Activated T-helper 9 cell treated with anti-CD3 and anti-CD28 coated beads, Interleukin-2, amount 50 U/mL, for 16 hours (primary cell): ENCODE data around the gene ARHGAP33.

Experiments
- DNase-seq: peaks from one replicate; pipeline ENCODE4 v3.0.0-alpha.2; 2020; ENCODE audit warnings: low read depth

The ARHGAP33 gene

DNA sequence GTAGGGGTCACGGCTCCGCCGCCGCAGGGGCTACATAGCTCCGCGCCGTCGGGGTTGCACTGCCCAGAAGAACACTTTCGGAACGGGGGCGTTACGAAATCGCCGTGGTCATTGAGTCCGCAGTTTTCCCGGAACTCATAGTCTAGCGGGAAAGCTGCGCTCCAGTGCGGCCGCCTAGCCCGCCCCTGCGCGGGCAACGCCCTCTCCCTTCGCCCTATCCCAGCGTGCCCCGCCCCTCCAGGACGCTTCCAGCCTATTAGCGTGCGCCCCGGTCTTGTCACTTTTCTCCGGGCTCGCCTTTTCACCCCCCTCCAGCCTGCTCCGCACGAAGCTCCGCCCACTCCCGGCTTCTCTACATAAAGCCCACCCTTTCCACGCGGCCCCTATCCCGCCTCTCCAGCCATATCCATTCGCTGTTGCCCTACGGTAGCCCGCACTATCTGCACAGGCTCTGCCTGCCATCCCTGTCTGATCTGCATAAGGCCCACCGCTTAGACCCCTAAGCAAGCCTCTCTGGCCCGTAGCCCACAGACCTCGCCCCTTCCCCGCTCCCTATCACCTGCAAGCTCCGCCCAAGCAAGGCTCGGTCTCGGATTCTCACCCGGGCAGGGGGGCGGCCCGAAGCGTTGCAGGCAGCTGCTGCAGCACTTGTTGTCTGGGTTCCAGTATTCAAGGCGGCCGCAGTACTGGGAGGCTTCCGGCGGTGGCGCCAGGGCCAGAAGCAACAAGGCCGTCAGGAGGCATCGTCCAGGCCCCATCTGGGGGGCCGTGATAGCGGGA, 34.8 kb upstream of the ARHGAP33 start:
- DNase-seq, result peak; percentile 92

DNA sequence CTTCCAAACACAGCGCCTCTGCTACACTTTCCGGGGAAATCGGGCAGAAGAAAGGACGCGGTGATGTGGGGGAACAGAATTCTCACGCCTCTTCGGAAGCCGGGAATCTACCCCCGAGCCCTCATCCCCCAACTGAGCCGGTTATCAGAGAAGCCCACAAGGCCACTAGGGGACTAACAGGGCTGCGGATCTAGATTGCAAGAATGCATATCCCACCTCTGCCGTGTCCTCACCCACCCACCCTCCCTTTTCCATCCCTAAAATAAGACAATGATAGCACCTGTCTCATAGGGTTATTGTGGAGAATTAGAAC, 34.2 kb upstream of the ARHGAP33 start:
- no peak for DNase-seq

DNA sequence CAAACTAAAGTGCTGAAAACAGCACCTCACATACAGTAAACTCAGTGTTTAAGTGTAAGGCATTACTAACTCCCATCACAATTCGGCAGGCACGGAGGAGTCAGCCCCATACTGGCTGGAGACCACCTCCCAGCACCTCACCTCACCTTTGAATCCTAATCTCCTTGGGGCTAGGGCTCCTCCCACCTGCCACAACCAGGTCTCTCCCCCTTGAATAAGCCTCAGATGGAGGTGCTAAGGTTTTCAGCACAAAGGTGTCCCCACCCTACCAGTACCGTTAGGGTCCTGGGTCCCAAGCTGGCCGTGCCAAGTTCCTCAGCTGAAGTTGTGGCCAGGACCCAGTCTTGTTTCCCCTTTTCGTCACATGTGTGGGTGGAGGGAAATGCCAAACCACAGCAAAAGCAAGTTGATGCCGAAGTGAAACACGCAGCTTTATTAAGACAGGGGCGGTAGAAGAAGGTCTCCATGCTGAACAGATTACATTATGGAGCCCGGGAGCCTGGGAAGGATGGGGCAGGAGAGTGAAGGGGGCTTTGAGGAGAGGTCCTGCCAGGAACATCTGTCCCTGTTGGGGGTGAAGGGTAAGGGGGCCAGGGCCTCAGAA, 33.1 kb upstream of the ARHGAP33 start, which contains the start of gene IGFLR1:
Gene IGFLR1 (minus strand): TSS at position 332 of the 604 bp plus-strand sequence. CDS start 1,272 bp downstream, outside the sequence.
- peak; percentile 59 for DNase-seq

DNA sequence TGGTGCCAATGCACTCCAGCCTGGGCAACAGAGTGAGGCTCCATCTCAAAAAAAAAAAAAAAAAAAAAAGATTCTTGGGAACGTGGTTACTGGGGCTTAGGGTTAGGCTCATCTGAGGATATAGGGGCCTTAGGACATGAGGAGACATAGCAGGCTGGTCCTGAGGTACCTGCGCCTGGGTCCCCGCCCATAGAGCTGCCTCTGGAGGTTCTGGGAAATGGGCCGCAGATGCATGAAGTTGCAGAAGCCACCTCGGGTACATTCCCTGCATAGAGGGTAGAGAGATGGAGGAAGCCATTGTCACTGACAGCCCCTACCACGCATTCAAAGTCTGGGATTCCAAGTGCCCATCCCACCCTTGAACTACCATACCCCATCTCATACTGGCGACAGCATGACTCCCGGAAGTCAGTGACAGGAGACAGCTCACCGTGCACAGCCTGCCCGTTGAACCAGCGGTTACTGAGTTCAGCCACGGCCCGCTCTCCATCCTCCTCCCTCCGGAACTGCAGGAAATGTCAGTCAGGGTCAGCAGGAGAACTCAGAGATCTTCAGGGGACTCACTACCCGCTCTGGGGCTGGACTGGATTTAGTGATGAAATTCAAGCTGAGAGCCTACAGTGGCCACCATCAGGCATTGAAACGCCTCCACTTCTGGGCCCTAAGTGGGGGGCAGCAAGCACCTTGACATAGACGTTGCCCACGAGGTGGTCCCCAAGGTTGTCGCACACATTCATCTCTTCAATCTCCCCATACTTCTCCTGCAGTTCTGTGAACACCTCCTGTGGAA, 31.5 kb upstream of the ARHGAP33 start:
- DNase-seq, result no peak

DNA sequence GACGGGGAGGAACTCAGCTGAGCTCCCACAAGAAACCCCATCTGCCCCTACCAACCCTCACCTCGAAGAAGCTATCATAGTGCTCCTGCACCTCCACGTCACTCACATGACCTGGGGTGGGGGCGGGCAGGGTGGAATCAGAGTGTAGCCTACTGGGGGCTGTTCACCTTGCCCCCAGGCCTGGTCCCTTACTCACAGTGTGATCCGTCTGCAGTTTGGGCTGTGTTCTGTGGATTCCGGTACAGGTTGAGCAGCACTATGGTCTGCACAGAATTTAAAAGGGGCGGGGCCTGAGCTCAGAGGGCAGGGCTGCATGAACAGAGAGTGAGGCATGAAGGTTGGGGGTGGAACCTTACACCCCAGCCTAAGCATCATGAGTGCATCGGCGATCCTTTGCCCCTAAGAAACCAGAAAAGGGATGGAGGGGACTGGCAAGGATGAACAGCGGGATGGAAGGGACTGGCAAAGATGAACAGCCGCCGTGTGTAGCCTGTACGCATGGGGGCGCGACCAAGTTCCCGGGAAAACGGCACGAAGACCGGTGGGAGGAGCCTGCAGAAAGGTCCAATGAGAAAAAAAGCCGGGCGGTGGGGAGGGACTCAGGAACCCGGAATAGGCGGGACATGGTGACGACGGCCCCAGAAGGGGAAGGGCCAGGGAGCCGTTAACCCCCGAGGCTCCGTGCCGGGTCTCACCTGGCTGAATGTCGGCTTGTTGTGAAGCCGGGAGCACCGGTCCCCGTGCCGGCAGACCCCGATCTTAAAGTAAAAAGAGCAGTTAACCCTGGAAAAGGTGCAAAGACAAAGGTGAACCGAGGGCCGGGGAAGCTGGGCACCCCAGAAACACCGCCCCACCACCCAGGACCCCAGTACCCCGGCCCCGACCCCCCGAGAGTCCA, 30.7 kb upstream of the ARHGAP33 start:
- peak; percentile 88 for DNase-seq

DNA sequence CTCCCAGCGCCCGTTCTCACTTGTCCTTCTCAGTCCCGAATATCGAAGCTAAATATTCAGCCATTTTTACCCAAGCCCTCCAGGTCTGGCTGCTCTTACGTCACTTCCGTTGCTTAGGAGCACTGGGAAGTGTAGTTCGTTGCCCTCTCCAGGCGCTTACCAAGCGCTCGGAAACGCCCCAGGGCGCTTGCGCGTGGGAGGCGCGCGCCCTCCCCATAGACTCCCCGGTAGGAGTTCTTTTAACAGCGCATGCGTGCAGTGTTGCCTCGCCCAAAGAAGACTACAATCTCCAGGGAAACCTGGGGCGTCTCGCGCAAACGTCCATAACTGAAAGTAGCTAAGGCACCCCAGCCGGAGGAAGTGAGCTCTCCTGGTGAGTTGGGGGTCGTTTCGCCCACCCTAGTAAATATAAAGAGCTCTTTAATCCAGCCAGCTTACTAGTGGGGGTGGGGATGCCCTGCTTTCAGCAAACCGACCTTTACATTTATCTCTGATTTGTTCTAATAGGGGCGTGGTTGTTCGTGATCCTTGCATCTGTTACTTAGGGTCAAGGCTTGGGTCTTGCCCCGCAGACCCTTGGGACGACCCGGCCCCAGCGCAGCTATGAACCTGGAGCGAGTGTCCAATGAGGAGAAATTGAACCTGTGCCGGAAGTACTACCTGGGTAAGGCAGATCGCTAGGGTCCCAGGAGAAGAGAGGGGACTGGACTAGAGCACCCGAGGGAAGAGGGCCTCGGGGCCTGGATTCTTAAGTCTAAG, 29.9 kb upstream of the ARHGAP33 start, which contains the start of the genes PSENEN and U2AF1L4:
Gene PSENEN (plus strand): TSS at position 324 of the 759 bp plus-strand sequence. CDS start 280 bp downstream, at position 604.
Gene U2AF1L4 (minus strand): TSS at position 91 of the 759 bp plus-strand sequence. CDS start 27 bp downstream, at position 64.
- DNase-seq, result peak; percentile 95

DNA sequence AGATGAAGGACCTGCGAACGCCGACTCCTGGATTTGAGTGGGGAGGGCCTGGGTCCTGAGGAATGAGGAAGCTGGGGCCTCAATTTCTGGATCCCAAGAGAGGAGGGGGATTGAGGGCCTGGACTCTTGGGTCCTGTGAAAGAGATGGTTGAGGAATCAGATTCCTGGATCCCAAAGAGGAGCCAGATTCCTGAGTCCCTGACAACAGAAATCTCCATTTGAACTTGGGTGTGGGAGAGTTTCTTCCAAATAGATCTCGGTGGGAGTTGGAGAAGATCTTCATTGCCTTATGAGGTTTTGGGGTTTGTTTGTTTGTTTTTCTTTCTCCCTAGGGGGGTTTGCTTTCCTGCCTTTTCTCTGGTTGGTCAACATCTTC, 29.3 kb upstream of the ARHGAP33 start:
- no peak for DNase-seq

DNA sequence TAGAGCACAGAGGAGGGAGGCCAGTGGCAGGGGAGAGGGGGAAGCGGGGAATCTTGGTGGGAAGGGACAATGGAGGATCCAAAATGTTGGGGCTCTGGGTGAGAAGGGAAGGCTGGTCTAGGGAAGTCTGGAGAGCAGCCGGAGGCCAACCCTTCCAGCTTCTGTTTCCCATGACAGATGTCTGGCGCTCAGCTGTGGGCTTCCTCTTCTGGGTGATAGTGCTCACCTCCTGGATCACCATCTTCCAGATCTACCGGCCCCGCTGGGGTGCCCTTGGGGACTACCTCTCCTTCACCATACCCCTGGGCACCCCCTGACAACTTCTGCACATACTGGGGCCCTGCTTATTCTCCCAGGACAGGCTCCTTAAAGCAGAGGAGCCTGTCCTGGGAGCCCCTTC, 28.8 kb upstream of the ARHGAP33 start:
- no peak for DNase-seq

DNA sequence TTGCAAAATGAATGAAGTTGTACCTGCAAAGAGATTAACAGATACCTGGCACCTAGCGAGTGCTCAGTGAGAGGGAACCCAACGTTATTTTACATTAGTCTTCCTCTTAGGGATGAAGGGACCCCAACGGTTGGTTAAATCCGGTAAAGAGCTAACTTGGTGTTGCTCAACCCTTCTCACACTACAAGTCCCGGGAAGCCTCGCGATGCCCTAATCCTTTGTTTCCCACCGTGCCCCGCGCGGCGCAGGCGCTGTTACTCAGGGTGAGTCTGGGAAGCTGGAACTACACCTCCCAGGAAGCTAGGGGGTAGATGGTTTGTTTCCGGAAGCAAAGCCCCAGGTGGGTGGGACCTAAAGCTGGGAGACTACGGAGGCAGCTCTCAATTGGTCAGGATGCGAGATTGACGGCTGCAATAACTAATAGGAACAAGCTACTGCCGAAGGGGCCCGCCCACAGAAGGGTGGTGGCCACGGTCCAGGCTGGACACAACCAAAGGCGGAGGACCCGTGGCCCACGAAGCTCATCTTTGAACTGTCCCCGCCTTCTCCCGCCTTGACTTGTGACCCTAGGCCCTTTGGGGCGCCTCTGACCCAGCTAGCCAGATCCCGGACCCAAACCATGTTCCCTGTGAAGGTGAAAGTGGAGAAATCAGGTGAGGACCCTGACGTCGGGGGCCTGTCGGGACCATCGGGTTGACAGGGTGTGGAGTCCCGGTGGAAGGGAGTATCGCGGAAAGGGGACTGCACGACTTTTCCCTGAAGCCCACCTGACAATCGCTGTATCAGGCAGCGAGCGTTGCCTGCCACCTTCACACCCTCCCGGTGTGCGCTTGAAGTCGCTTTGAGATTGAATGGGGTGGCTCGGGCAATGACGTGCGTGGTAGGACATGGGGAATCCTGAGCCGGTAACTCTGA, 27.0 kb upstream of the ARHGAP33 start, which contains the start of gene LIN37:
Gene LIN37 (plus strand): TSS at position 471 of the 915 bp plus-strand sequence. CDS start 149 bp downstream, at position 620.
- DNase-seq, result peak; percentile 98

DNA sequence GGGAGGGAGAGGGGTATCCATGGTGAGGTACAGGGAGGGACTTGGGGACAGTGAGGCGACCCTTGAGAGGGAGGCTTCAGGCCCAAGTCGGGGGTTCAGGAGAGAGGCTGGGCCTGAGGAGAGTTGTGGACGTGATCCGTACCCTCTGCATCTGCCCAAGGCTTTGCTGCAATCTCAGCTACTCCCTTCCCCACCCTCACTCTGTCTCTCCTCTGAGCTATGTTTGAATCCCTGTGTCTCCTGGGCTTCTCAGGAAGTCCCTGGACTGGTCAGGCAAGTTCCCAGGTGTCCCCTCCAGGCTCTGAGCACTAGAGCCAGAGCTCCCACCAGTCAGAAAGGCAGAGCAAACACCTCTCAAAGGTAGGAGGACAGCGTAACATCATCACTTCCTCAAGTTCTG, 25.2 kb upstream of the ARHGAP33 start:
- no peak for DNase-seq

DNA sequence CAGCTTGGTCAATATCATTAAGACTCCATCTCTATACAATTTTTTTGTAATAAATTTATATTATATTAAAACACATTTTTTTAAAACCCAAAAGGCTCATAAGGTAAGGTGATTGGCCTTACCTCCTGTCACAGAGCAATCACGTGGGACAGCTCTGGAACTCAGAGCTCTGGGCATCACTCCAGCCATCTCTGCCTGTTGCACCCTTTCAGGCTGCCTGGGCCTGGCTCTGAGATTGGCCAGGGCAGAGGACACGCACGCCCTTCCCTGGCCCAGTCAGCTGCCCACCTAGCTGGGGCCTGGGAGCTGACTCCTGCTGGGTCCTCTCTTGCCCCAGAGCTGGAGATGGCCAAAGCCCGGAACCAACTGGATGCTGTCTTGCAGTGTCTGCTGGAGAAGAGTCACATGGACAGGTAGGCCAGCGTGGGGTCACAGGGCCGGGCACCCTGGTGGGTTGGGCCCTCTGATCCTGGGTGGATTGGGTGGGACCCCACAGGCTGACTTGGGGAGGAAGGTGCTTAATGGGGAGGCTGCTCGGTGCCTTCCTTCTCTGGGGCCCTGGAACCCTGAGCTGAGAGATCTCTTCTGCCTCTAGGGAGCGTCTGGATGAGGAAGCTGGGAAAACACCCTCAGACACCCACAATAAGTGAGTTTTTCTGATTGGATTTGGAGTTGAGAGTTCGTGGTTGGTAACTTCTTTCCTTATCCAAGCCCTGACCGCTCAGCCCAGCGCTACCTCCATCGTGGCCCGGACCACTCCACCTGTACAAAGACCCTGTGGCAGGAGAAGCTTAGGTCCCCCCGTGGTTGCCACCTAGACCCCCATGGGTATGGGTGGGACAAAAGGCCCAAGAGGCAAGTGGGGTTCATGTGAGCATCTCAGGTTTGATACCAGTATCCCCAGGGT, 23.3 kb upstream of the ARHGAP33 start:
- no peak for DNase-seq

DNA sequence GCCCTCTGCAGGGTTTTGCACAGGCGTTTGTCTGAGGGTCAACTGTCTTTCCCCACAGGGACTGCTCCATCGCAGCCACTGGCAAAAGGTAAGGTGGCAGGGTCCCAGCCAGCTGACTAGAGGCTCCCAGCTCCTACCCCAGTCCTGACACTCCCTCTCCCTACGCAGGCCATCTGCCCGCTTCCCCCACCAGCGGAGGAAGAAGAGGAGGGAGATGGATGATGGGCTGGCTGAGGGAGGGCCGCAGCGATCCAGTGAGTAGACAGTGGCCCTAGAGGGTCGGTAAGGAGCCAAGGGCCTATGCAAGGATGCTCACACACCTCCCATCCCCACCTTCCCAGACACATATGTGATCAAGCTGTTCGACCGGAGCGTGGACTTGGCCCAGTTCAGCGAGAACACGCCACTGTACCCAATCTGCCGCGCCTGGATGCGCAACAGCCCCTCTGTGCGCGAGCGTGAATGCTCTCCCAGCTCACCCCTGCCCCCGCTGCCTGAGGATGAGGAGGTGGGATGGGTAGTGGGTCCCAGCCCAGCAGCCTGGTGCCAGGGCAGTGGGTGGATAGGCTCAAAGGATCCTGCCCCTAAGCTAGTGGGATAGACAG, 22.5 kb upstream of the ARHGAP33 start:
- no peak for DNase-seq

DNA sequence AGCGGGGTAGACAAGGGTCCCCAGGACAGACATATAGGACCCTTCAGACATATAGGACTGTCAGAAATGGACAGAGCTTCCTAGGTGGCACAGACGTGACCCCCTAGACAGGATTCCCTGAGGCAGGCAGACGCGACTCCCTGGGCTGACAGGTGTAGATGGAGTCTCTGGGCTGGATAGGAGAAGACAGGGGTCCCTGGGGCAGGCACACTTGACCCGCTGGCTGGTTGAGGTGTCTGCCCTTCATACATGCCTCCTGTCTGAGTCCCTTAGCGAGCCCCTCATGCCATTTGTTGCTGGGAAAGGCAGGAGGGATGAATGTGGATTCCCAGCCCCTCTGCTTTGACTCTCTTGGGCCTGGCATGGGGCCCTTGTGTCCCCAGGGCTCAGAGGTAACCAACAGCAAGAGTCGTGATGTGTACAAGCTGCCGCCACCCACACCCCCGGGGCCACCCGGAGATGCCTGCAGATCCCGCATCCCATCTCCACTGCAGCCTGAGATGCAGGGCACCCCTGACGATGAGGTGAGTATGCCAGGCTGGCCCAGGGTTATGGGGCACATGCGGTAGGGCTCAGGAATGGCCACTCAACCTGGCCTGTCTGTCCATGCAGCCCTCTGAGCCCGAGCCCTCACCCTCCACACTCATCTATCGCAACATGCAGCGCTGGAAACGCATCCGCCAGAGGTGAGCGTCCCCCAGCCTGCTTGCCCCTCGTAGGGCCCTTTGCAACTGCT, 21.6 kb upstream of the ARHGAP33 start:
- DNase-seq, result no peak

DNA sequence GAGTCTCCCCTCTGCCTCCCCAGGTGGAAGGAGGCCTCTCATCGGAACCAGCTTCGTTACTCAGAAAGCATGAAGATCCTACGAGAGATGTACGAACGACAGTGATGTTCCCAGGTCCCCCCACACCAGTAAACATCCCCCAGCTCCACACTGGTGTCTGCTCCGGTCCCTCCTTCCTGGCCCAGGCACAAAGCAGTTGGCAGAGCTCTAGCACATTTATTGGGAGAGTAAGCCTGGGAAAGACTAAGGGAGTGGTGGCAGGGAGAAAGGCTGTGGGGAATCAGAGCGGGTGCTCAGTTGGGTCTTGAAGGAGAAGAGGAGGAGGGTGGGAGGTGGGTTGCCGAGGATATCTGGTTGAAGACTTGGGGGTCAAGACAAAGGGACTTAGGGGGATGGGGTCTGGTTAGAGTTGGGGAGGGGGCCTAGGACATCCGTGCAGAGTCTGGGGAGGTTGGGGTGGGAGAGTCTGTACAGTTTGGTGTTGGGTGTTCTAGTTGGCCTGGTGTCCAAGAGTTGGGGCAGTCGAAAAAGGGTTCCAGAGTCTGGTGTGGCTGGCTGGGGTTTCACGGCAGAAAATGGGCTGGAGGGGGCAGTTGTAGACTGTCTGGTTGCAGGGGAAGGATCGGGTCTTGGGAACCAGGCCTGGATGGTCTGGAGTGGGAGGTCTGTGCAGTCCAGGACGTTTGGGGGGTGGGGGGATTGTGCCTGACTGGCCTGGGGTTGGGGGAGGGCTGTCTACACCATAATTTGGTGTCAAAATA, 20.8 kb upstream of the ARHGAP33 start:
- DNase-seq, result no peak

DNA sequence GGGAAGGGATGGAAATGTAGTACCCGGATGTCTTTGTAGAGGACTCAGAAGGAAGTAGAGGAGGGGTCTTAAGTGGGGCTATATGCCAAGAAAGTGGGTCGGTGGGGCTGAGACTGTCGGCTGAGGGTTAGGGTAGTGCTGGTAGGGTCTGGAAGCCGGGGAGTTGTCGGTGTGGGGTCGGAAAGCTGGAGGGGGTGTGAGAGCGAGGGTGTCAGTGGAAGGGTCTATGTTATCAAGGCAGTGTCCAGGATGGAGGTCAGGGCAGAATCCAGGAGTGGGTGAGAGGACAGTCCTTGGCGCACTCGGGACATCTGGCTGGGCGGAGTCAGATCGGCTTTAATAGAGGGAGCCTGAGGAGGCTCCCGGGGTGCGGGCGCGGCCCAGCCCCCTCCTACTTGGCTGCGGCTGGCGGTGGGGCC, 20.2 kb upstream of the ARHGAP33 start:
- no peak for DNase-seq

DNA sequence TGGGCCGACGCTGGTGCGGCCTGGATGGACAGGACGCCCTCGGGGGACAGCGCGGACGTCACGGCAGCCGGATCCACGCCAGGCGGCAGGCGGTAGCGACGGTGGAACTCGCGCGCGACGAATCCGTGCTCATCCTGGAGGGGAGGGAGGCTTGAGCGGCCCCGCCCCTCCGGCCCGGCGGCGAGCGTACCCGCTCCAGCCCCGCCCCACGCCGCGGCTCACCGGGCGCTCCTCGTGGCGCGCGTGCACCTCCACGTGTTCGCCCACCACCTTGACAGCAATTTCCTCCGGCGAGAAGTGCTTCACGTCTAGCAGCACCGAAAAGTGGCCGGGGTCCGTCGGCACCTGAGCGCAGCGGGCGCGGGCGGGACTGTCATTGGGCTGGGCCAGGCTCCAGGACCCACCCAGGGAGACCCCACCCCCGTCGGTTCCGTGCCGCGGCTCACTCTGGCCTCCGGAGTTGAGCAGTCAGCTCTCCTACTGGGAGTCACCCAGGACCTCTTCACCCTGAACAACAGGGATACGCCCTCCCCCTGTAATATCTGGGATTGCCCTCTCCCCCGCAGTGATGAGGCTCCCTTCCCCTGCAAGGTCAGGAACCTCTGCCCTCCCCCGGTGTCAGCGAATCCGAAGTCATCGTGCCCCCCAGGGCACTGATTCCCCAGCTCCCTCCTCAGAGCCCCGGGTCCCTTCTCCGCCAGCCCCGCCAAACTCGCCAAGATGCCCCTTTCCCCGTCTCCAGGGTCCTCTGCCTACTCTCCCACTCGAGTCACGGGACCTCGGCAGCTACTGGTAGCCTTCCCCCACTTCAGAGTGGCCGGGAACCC, 19.6 kb upstream of the ARHGAP33 start:
- peak; percentile 54 for DNase-seq
